ENCODE results near the gene PPOX.

PPOX gene

DNA sequence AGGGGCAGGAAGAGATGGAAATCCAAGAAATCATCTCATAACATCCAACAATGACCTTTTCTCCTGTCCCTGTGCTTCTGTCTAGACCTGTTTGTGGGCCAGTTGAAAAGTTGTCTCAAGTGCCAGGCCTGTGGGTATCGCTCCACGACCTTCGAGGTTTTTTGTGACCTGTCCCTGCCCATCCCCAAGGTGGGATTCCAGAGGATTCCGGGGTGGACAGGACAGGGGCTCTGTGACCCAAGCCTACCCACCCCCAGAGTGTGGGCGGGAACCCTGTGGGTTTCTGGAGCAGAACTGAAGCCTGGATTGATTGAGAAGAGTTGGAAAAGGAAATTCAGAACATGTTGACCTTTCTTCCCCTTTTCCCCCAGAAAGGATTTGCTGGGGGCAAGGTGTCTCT is 2.4 kb upstream of the PPOX start:
- peaks cover 6% of the 10 kb centered on the region for H3K36me3 Mint-ChIP-seq
- H3K9me3 Mint-ChIP-seq, result no peaks in the 10 kb centered on the region
- H3K4me3 Mint-ChIP-seq, result no peak overlapping the region
- peaks cover 72% of the 10 kb centered on the region for H3K4me1 Mint-ChIP-seq
- no peaks in the 10 kb centered on the region for H3K27me3 Mint-ChIP-seq
- H3K27ac Mint-ChIP-seq, result no peak overlapping the region

DNA sequence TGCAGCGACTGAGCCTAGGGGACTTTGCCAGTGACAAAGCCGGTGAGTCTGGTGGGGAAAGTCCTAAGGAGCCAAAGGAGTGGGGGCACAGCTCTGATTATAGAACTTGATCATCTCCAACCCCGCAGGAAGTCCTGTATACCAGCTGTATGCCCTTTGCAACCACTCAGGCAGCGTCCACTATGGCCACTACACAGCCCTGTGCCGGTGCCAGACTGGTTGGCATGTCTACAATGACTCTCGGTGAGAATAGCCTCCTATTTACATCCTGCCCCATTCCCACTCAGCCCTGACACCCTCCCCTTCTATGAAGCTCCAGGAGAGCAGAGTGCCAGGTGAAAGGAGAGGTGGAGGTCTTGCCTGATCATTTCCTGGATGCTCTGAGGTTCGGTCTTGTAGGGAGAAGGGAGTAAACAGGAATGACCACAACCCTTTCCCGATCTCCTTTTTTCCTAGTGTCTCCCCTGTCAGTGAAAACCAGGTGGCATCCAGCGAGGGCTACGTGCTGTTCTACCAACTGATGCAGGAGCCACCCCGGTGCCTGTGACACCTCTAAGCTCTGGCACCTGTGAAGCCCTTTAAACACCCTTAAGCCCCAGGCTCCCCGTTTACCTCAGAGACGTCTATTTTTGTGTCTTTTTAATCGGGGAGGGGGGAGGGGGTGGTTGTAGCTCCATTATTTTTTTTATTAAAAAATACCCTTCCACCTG is 1.2 kb upstream of the PPOX start:
- H3K4me1 Mint-ChIP-seq, result peaks cover 67% of the 10 kb centered on the region
- peak overlapping the region; percentile 47 for H3K4me3 Mint-ChIP-seq

DNA sequence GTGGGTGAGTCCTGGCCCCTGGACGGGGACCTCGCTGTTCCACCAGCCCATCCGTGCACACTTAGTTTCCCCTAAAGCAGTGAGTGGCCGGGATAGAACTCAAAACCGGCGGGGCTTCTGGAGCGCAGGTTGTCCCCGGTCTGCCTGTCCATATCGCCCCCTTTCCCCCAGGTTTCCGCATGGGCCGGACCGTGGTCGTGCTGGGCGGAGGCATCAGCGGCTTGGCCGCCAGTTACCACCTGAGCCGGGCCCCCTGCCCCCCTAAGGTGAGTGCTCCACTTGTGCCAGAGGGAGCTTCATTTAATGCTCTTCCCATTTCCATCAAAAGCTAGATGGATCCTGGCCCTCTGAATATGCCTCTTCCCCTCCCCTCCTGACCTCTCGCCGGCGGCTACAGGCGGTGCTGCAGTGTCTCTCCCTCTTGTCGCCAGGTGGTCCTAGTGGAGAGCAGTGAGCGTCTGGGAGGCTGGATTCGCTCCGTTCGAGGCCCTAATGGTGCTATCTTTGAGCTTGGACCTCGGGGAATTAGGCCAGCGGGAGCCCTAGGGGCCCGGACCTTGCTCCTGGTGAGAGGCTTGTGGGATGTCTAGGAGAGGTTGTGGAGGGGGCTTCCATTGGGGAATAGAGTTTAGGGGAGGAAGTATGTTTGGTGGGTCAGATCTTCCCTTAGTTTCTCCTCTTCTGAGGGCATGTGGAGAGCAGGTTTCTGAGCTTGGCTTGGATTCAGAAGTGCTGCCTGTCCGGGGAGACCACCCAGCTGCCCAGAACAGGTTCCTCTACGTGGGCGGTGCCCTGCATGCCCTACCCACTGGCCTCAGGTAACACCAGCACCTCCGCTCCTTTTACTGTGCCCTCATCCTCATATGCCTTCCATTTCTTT is 683 bp downstream of the PPOX start:
- no peaks in the 10 kb centered on the region for H3K27me3 Mint-ChIP-seq
- H3K27ac Mint-ChIP-seq, result peak overlapping the region; percentile 56
- H3K9me3 Mint-ChIP-seq, result no peaks in the 10 kb centered on the region
- H3K4me3 Mint-ChIP-seq, result peak overlapping the region; percentile 90
- H3K36me3 Mint-ChIP-seq, result peaks cover 7% of the 10 kb centered on the region
- peaks cover 52% of the 10 kb centered on the region for H3K4me1 Mint-ChIP-seq

More for the DNA sequence above, 1.2 kb upstream of the PPOX start:
- Mint-ChIP-seq H3K27me3 (no peaks in the 10 kb centered on the region), H3K27ac (peak overlapping the region; percentile 65), H3K9me3 (no peaks in the 10 kb centered on the region), H3K36me3 (peaks cover 6% of the 10 kb centered on the region)

DNA sequence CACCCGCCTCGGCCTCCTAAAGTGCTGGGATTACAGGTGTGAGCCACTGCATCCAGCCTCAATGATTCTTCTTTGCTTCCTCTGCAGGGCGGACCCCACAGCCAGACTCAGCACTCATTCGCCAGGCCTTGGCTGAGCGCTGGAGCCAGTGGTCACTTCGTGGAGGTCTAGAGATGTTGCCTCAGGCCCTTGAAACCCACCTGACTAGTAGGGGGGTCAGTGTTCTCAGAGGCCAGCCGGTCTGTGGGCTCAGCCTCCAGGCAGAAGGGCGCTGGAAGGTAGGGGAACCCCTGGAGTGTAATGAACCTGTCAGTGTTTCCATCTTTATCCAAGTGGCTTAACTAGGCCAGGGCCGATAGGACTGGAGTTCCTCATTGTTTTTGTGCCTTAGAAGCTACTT is 2.7 kb downstream of the PPOX start:
- H3K27me3 Mint-ChIP-seq, result no peaks in the 10 kb centered on the region
- H3K36me3 Mint-ChIP-seq, result peaks cover 12% of the 10 kb centered on the region
- no peak overlapping the region for H3K27ac Mint-ChIP-seq
- peak overlapping the region; percentile 90 for H3K4me3 Mint-ChIP-seq
- no peaks in the 10 kb centered on the region for H3K9me3 Mint-ChIP-seq
- peaks cover 53% of the 10 kb centered on the region for H3K4me1 Mint-ChIP-seq

DNA sequence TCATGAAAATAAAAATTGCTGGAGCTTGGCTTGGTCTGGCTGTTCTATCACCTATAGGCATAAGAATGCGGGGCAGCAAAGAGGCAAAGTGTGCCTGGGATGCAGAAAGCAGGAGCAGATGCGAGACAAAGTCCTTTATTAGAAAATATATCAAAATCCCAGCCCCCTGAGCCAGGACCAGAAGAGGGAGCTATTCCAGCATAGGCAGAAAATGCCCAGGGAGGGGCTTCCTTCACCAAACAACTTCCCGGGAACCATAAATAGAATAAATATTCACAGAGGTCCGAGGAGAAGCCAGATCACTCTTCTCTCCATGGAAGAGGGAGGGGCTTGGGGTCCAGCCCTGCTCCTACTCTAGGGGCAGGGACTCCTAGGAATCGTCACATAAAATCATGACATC is 5.0 kb downstream of the PPOX start:
- H3K4me3 Mint-ChIP-seq, result no peak overlapping the region
- no peaks in the 10 kb centered on the region for H3K9me3 Mint-ChIP-seq
- peaks cover 17% of the 10 kb centered on the region for H3K36me3 Mint-ChIP-seq
- no peaks in the 10 kb centered on the region for H3K27me3 Mint-ChIP-seq
- peaks cover 62% of the 10 kb centered on the region for H3K4me1 Mint-ChIP-seq
- H3K27ac Mint-ChIP-seq, result peak overlapping the region; percentile 23

DNA sequence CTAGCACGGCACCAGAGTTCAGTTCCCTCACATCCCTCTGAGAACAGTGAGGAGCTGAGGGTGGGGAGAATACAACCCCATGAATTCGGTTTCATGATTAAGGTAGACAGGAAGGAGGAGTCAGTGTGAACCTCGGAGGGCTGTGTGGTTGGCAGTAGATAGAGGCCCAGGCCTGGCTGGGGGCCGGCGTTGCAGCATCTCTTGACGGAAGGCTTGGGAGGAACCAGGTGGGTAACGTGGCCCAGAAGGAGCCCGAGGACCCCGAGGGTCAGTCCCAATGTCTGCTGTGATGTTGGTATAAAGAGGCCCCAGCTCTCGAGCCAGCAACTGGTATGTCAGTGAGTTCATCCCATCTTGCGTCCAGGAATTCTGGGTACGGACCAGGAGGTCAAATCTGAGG is 5.5 kb downstream of the PPOX start:
- H3K9me3 Mint-ChIP-seq, result no peaks in the 10 kb centered on the region
- no peak overlapping the region for H3K27ac Mint-ChIP-seq
- H3K36me3 Mint-ChIP-seq, result peaks cover 17% of the 10 kb centered on the region
- peaks cover 66% of the 10 kb centered on the region for H3K4me1 Mint-ChIP-seq
- H3K4me3 Mint-ChIP-seq, result no peak overlapping the region
- H3K27me3 Mint-ChIP-seq, result no peaks in the 10 kb centered on the region

DNA sequence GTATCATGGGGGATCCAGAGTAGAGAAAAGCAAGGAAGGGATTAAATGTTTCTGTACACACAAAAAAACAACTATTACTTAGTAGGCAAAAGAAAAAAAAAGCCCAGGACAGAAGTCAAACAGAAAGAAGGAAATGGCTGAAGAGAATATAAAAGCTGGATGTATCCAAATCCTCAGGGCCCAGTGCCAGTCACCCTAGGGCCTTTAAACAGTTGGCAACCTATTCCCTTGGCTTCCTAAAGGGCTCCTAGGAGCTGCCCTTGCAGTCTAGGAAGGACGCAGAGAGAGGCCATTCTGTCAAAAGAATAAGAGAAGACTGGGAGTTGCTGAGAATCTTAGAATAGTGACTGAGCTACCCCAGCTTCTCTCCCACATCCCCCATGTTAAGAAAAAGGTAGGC is 6.1 kb downstream of the PPOX start:
- no peaks in the 10 kb centered on the region for H3K27me3 Mint-ChIP-seq
- no peaks in the 10 kb centered on the region for H3K9me3 Mint-ChIP-seq
- no peak overlapping the region for H3K4me3 Mint-ChIP-seq
- peak overlapping the region; percentile 91 for H3K27ac Mint-ChIP-seq
- peaks cover 18% of the 10 kb centered on the region for H3K36me3 Mint-ChIP-seq
- H3K4me1 Mint-ChIP-seq, result peaks cover 64% of the 10 kb centered on the region

DNA sequence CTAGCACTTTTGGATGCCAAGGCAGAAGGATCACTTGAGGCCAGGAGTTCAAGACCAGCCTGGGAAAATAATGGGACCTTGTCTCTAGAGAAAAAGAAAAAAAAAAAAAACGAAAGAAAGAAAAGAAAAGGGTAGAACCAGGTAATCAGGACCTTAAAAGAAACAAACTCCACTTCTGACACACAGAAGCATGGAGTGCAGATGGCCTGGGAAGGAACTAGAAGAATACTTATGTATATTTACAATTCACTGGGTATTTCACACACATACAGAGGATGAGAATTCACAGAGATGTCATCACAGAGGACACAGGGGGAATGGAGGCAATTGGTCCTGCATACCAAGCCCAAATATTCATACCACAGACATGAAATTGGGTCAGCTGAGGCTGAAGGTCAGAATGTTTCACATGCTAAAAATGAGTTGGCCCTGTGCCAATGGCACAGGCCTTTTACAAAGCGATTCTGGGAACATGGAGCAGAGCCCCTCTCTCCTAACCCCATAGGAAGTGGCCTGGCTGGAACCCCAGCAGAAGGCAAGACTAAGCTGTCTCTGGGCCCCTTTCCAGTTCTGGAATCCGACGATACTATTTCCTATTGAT is 6.7 kb downstream of the PPOX start:
- Mint-ChIP-seq H3K4me3 (no peak overlapping the region), H3K4me1 (peaks cover 65% of the 10 kb centered on the region), H3K36me3 (peaks cover 18% of the 10 kb centered on the region), H3K27ac (peak overlapping the region; percentile 74), H3K27me3 (no peaks in the 10 kb centered on the region), H3K9me3 (no peaks in the 10 kb centered on the region)

DNA sequence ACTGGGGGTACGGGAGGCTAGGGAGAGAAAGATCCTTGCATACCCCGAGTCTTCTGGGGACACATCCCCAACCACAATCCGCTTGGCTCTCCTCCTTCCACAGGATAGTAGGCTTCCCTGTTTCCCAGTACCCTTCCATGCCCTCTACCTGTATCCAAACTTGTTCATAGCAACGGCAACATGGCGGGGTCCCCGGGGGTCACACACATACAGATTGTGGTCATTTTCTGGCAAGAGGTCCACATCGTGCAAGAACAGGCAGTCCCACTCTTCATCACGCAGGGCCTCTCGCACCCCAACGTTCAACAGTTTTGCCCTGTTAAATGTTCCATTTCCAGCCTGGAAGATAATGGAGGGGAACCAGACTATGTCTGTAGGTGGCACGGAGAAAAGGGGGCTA is 7.5 kb downstream of the PPOX start:
- peaks cover 65% of the 10 kb centered on the region for H3K4me1 Mint-ChIP-seq
- no peak overlapping the region for H3K4me3 Mint-ChIP-seq
- H3K9me3 Mint-ChIP-seq, result no peaks in the 10 kb centered on the region
- H3K27ac Mint-ChIP-seq, result no peak overlapping the region
- peaks cover 18% of the 10 kb centered on the region for H3K36me3 Mint-ChIP-seq
- no peaks in the 10 kb centered on the region for H3K27me3 Mint-ChIP-seq

DNA sequence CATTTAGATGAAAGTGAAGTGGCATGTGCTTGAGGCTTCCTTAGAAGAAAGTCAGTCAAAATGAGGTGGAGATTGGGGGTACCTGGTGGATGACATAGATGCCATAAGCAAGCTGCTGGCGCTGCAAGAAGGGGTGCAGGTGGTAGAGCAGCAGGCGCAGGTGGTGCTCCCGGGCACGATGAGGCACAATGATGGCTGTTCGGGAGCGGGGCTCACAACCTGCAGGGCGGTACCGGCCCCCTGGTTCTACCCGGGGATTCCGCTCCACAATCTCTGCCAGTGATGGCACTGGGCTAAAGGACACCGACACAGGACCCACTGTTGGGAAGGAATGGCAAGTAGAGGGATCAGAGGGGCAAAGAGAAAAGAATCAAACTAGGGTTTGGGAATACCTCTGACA is 8.7 kb downstream of the PPOX start:
- H3K9me3 Mint-ChIP-seq, result no peaks in the 10 kb centered on the region
- H3K4me3 Mint-ChIP-seq, result peak overlapping the region; percentile 5
- H3K27ac Mint-ChIP-seq, result peak overlapping the region; percentile 87
- no peaks in the 10 kb centered on the region for H3K27me3 Mint-ChIP-seq
- H3K36me3 Mint-ChIP-seq, result peaks cover 18% of the 10 kb centered on the region
- H3K4me1 Mint-ChIP-seq, result peaks cover 66% of the 10 kb centered on the region

DNA sequence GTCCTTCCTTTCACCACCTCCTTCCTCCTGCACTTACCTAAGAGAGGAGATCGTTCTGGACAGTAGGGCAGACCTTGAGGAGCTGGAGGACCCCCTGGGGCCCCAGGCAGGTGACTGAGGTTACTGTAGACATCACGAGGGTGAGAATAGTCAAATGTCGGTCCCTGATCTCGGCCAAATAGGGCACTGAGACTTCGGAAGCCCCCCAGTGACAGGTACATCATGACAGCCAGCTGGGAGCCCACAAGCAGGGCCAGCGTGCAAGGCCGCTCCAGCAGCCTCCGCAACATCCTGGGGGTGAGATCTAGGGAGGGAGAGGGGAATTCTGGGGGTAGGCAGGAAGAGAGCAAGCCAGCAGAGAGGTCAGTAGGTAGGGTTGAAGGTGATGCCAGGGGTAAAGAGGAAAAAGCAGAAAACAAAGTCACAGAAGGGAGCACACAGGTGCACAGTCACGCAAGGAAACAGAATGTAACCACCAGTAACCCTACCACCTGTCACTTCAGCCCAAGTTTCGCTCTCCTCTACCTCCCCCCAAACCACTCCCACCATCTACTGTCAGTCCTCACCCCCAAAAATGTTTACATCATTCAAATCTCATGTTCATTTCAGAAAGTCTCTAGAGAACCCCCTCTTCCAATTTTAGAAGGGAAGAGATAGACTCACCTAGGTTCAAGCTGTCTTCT is 9.7 kb downstream of the PPOX start:
- Mint-ChIP-seq H3K4me1 (peaks cover 75% of the 10 kb centered on the region), H3K27ac (peak overlapping the region; percentile 100), H3K9me3 (no peaks in the 10 kb centered on the region), H3K4me3 (peak overlapping the region; percentile 100), H3K36me3 (peaks cover 18% of the 10 kb centered on the region), H3K27me3 (no peaks in the 10 kb centered on the region)

DNA sequence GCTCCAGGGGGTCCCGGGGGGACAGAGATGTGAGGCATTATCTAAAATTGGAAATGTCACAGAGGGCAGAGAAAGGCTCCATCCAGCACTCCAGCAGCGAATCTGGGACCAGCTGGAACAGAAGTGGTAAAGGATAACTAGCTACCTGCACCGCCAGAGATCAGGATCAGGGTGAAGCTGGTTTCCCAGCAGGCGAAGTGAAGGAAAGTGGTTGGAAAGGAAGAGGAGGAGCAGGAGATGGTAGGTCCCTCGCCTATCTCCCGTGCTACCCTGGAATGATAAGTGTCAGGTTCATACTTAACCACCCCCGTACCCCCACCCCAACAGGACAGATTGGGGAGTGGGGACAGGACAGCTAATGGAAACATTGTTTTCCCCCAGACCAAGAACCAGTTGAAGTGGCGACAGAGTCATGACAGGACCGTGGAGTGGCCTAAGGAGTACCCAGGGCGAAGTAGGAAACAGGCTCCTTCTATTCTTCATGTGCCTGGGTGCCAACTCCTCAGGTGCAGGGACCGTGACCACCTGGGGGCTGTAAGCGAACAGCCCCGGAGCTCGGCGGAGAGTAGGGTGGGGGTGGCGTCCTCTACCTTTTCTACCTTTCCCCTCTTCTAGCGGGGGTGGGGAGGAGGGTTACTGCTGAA is 10.4 kb downstream of the PPOX start:
- H3K4me1 Mint-ChIP-seq, result peaks cover 73% of the 10 kb centered on the region
- H3K36me3 Mint-ChIP-seq, result peaks cover 14% of the 10 kb centered on the region
- H3K27ac Mint-ChIP-seq, result peak overlapping the region; percentile 100
- H3K27me3 Mint-ChIP-seq, result no peaks in the 10 kb centered on the region
- no peaks in the 10 kb centered on the region for H3K9me3 Mint-ChIP-seq
- H3K4me3 Mint-ChIP-seq, result peak overlapping the region; percentile 100

DNA sequence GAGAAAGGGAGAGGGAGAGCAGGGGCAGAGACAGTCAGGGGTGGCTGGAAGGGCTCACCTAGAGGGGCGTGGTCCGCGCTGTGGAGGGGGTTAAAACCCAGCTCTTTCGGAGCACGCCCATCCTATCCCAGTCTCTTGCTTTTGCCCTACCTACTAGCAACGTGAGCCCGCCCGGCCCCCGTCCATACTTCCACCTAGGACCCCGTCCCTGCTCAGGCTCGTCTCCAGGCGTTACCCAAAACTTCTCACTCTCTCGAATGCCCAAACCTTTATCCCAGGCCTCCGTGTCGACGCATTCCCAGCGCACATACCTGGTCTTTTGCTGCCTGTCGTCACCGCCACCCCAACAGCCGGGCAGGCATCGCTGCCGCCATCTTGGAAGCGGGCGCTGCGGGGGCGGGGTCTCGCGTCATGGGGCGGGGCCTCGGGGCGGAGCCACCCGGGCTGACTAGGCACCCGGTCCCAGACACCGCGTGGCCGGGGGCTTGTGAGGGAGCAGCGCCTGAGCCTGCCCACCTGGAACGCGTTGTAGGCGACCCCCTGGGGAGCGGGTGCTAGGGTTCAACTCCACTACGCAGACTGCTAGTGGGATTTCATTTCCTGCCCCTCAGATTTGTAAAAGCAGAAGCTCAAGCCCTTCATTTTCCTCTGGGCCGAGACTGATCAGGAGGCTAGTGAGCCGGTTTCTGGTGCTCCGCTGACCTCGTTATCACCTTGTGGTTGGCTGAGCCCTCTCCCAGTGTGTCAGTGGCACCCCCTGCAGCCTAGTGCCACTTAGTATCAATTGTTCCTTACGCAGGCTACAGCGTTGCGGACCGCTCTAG is 11.1 kb downstream of the PPOX start, which contains the start of gene B4GALT3:
Gene B4GALT3 (minus strand): TSS at position 396 of the 824 bp plus-strand sequence. CDS start 1,447 bp downstream, outside the sequence.
- H3K27me3 Mint-ChIP-seq, result no peaks in the 10 kb centered on the region
- peaks cover 12% of the 10 kb centered on the region for H3K36me3 Mint-ChIP-seq
- H3K4me1 Mint-ChIP-seq, result peaks cover 76% of the 10 kb centered on the region
- H3K4me3 Mint-ChIP-seq, result peak within 1 kb of the TSS; percentile 100
- H3K27ac Mint-ChIP-seq, result peak within 1 kb of the TSS; percentile 100
- H3K9me3 Mint-ChIP-seq, result no peaks in the 10 kb centered on the region

DNA sequence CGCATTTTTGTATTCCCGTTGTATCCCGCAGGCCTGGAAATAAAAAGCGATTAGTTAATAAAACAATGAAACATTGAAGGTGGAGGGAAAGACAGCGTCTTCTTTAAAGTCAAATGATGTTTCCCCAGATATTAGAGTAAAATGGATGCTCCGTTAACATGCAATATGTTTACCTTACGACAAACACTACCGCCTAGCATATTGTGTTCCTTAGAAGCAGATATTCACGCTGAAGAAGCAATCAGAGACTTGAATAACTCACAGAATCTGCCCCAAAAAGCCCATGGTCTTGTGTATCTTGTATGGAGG is 11.7 kb downstream of the PPOX start:
- H3K4me3 Mint-ChIP-seq, result peak overlapping the region; percentile 100
- H3K27ac Mint-ChIP-seq, result peak overlapping the region; percentile 100
- H3K36me3 Mint-ChIP-seq, result peaks cover 9% of the 10 kb centered on the region
- H3K27me3 Mint-ChIP-seq, result no peaks in the 10 kb centered on the region
- peaks cover 76% of the 10 kb centered on the region for H3K4me1 Mint-ChIP-seq
- H3K9me3 Mint-ChIP-seq, result no peaks in the 10 kb centered on the region

All from activated naive CD4-positive, alpha-beta T cell treated with anti-CD3 and anti-CD28 coated beads, Interleukin-2, amount 50 U/mL, for 24 hours (primary cell).